HepG2 (cell line): Measurements from ENCODE around the gene ZER1.

Experiments
- POLR2A ChIP-seq, 2 experiments: IDR thresholded peaks; 2 replicates each; pipeline ENCODE4 v1.6.1; 2011; ENCODE audit warnings: low read depth in 2 of 2, low read length in 2 of 2, mild to moderate bottlenecking in 1 of 2, moderate library complexity in 1 of 2; ENCODE audit not compliant: insufficient read depth in 1 of 2
- PRDM15 ChIP-seq: sonication (generic); formaldehyde crosslinking; IDR thresholded peaks from 2 replicates; pipeline ENCODE4 v1.4.0; 2020; ENCODE audit warnings: missing genetic modification reagents
- SUZ12 ChIP-seq: fragments of 150-350 bp; IDR thresholded peaks from 2 replicates; pipeline ENCODE4 v1.6.1; 2014; ENCODE audit warnings: low read depth, low read length
- TMF1 ChIP-seq: sonication (generic); formaldehyde crosslinking; IDR thresholded peaks from 2 replicates; pipeline ENCODE4 v1.8.1; 2022; ENCODE audit warnings: low read depth, missing genetic modification reagents
- ZFP36L2 ChIP-seq: sonication (generic); formaldehyde crosslinking; IDR thresholded peaks from 2 replicates; pipeline ENCODE4 v1.4.0; 2020; ENCODE audit warnings: missing genetic modification reagents
- ZKSCAN1 ChIP-seq: fragments of 150-350 bp; IDR thresholded peaks from 2 replicates; pipeline ENCODE4 v1.6.1; 2014; ENCODE audit warnings: low read length

GRCh38 chr9:128805661-128806060, 33.9 kb upstream of the ZER1 start:
- no peak for TF ChIP-seq ZFP36L2 (CRISPR knock-in tag)
- TF ChIP-seq ZKSCAN1: no peak
- no peak for TF ChIP-seq POLR2A (IDR thresholded peaks at IDR 0.05; ENCODE audit: insufficient read depth in 1 of 2, low read depth in 2 of 2, low read length in 2 of 2)
- no peak for TF ChIP-seq TMF1 (CRISPR knock-in tag)
- no peak for TF ChIP-seq PRDM15 (CRISPR knock-in tag)
- TF ChIP-seq SUZ12: no peak
